Measurements from ENCODE around the gene CYP20A1.

GRCh38 chr2:203327901-203328759 lies 89.3 kb downstream of the CYP20A1 start, which contains the start of gene ABI2:
- TF ChIP-seq POLR2A (IDR thresholded peaks at IDR 0.05): no peak
- no peak for TF ChIP-seq CTCF (IDR thresholded peaks at IDR 0.05)
- TF ChIP-seq EP300 (IDR thresholded peaks at IDR 0.05; ENCODE audit: low read depth): no peak
